Measurements from ENCODE around the gene MYO1B. TPM values are rescaled to one million over a fixed set of nuclear protein-coding genes. Genes with fewer than 3 reads are reported as not detected.

MYO1B gene
- total RNA-seq, 1 experiment from 2014 or later, result 43.2 TPM

GRCh38 chr2:191297033-191297432, 51.8 kb downstream of the MYO1B start:
- Histone ChIP-seq H3K4me1 (ENCODE audit: insufficient read depth, low read length) (no peaks in the 10 kb centered on the region), H4K8ac (replicated peaks; ENCODE audit: insufficient read length, low read depth, low read length) (no peak overlapping the region), H3K79me1 (ENCODE audit: insufficient read depth, low read depth, low read length, poor library complexity, severe bottlenecking) (peaks cover 6% of the 10 kb centered on the region), H3K27ac (ENCODE audit: insufficient read length, low read depth, low read length) (no peak overlapping the region), H4K5ac (ENCODE audit: insufficient read length, low read depth, low read length) (no peak overlapping the region), H3K79me2 (ENCODE audit: insufficient read depth, low read length) (no peaks in the 10 kb centered on the region; the same call in 1 of the 2 replicates), H3K4ac (ENCODE audit: low read depth, low read length) (no peak overlapping the region), H2AFZ (ENCODE audit: low read length) (no peak overlapping the region), H3K23ac (ENCODE audit: insufficient read length, low read depth, low read length) (no peak overlapping the region), H3K14ac (ENCODE audit: insufficient read depth, low read length) (no peak overlapping the region), H3T11ph (ENCODE audit: low read length) (no peak overlapping the region), H3K23me2 (ENCODE audit: insufficient read length, low read depth, low read length, poor library complexity, severe bottlenecking) (no peaks in the 10 kb centered on the region), H3K56ac (ENCODE audit: insufficient read length, low read depth, low read length) (no peak overlapping the region), H2AK5ac (ENCODE audit: insufficient read length, low read length) (no peak overlapping the region), H3K9ac (ENCODE audit: extremely low read depth, insufficient read length, low read length) (no peak overlapping the region), H2BK15ac (ENCODE audit: low read depth, low read length) (no peak overlapping the region), H4K91ac (ENCODE audit: insufficient read length, low read depth, low read length) (no peak overlapping the region), H3K9me3 (ENCODE audit: control insufficient read depth, low read depth, low read length) (no peaks in the 10 kb centered on the region), H3K18ac (ENCODE audit: insufficient read length, low read depth, low read length) (no peak overlapping the region), H4K20me1 (ENCODE audit: control insufficient read depth, insufficient read depth, insufficient read length) (no peaks in the 10 kb centered on the region), H2BK12ac (ENCODE audit: insufficient read length, low read depth, low read length) (no peak overlapping the region), H2BK20ac (ENCODE audit: low read depth, low read length, poor library complexity, severe bottlenecking) (no peak overlapping the region), H3K4me2 (ENCODE audit: insufficient read depth, insufficient read length, low read length) (no peak overlapping the region), H2BK120ac (ENCODE audit: low read depth, low read length, poor library complexity, severe bottlenecking) (no peak overlapping the region), H2BK5ac (ENCODE audit: insufficient read length, low read length) (no peak overlapping the region), H3K27me3 (ENCODE audit: insufficient read depth, low read length) (no peaks in the 10 kb centered on the region)
- no peak for DNase-seq
- Mint-ChIP-seq H3K4me1 (peaks cover 0 to 6% of the 10 kb centered on the region in 2 experiments; a peak in 1 of 4 replicates), H3K27ac (no peak overlapping the region; a peak in 1 of 7 replicates), H3K27me3 (ENCODE audit: low read depth) (no peaks in the 10 kb centered on the region), H3K4me3 (no peak overlapping the region), H3K36me3 (ENCODE audit: insufficient read depth in 1 of 3, low read depth in 3 of 3) (peaks cover 0 to 8% (median 2%) of the 10 kb centered on the region in 3 experiments; a peak in 2 of 7 replicates), H3K9me3 (no peaks in the 10 kb centered on the region)
- WGBS (ENCODE audit: extremely low coverage, insufficient read length, low lambda C conversion rate), result no CpG with 5 or more reads among the region's 5 CpGs
- no peak for TF ChIP-seq CTCF (conservative IDR thresholded peaks at IDR 0.05)

All from H9 (cell line).